T follicular helper cell (primary cell): ENCODE measurements around the gene PPM1H.
"Not testable (repeated sequence)": the region's sequence is repeated elsewhere in the genome, so short reads cannot be mapped to it uniquely, and the experiment has no call there.

Source experiments
- DNase-seq: peaks from one replicate; pipeline ENCODE4 v3.0.0-alpha.2; 2020; ENCODE audit warnings: low read depth
- total RNA-seq, 2 experiments: gene quantifications; one replicate each; lab custom pipeline; 2026; lab: John Stamatoyannopoulos, UW

Gene PPM1H
- total RNA-seq = 0.04 to 0.06 reads per million in 2 experiments

GRCh38 chr12:62934799-62935674, at the start of gene PPM1H:
PPM1H (minus strand) TSS chr12:62935150; CDS start chr12:62934736, 414 bp downstream.
- DNase-seq = no peak

- DNase-seq = no peak
Measured at GRCh38 chr12:62983594-62983993, 48.6 kb upstream of the PPM1H start.

GRCh38 chr12:62978768-62979167, 43.8 kb upstream of the PPM1H start:
- no peak for DNase-seq

- no peak for DNase-seq
Measured at GRCh38 chr12:62977883-62978282, 42.9 kb upstream of the PPM1H start.

- DNase-seq = no peak
Measured at GRCh38 chr12:62977418-62977817, 42.5 kb upstream of the PPM1H start.

GRCh38 chr12:62976110-62976662, 41.2 kb upstream of the PPM1H start:
- DNase-seq = no peak

GRCh38 chr12:62971769-62972525, 37.0 kb upstream of the PPM1H start:
- no peak for DNase-seq

GRCh38 chr12:62969695-62970094, 34.7 kb upstream of the PPM1H start:
- DNase-seq = no peak

GRCh38 chr12:62967701-62968100, 32.8 kb upstream of the PPM1H start:
- no peak for DNase-seq

GRCh38 chr12:62966990-62967506, 32.1 kb upstream of the PPM1H start:
- DNase-seq = no peak

GRCh38 chr12:62966446-62966989, 31.6 kb upstream of the PPM1H start:
- DNase-seq = not testable (repeated sequence)

- not testable (repeated sequence) for DNase-seq
Measured at GRCh38 chr12:62965700-62966099, 30.8 kb upstream of the PPM1H start.

- not testable (repeated sequence) for DNase-seq
Measured at GRCh38 chr12:62965242-62965641, 30.3 kb upstream of the PPM1H start.

- no peak for DNase-seq
Measured at GRCh38 chr12:62963486-62964041, 28.6 kb upstream of the PPM1H start.

GRCh38 chr12:62960324-62960723, 25.4 kb upstream of the PPM1H start:
- DNase-seq = no peak

GRCh38 chr12:62959745-62960144, 24.8 kb upstream of the PPM1H start:
- no peak for DNase-seq

GRCh38 chr12:62957233-62957953, 22.4 kb upstream of the PPM1H start:
- DNase-seq = no peak

- DNase-seq = no peak
Measured at GRCh38 chr12:62955678-62956077, 20.7 kb upstream of the PPM1H start.

- no peak for DNase-seq
Measured at GRCh38 chr12:62950317-62950716, 15.4 kb upstream of the PPM1H start.

- no peak for DNase-seq
Measured at GRCh38 chr12:62948123-62948522, 13.2 kb upstream of the PPM1H start.

GRCh38 chr12:62947364-62947763, 12.4 kb upstream of the PPM1H start:
- no peak for DNase-seq
